ENCODE measurements around the gene KDR.

Gene KDR

DNA sequence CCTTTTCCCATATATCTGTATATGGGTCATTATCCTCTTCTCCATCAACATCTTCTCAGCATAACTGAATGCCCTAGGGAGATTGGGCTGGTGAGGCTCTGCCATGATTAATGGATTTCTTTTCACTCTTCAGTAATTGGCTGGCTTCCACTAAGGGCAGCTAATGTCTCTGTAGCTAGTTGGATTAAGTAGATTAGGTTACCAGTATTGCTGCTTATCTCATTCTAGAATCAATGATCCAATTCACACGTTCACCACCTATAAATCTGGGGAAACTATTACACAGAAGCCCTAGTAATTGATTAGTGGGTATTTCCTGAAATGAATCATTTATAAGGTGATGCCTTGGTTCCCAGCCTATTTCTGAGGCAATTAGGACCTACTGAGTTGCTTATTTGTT is 94.8 kb downstream of the KDR start:
- Histone ChIP-seq H3K27me3 (no peaks in the 10 kb centered on the region), H3K27ac (no peak overlapping the region), H3K4me1 (ENCODE audit: control insufficient read depth in 1 of 2, insufficient read depth in 1 of 2, low read depth in 1 of 2, low read length in 1 of 2) (no peaks in the 10 kb centered on the region), H3K9me3 (no peaks in the 10 kb centered on the region), H3K36me3 (no peaks in the 10 kb centered on the region), H3K4me3 (ENCODE audit: low read depth in 1 of 2, low read length in 1 of 2) (no peak overlapping the region)
- TF ChIP-seq, protein P1, sequence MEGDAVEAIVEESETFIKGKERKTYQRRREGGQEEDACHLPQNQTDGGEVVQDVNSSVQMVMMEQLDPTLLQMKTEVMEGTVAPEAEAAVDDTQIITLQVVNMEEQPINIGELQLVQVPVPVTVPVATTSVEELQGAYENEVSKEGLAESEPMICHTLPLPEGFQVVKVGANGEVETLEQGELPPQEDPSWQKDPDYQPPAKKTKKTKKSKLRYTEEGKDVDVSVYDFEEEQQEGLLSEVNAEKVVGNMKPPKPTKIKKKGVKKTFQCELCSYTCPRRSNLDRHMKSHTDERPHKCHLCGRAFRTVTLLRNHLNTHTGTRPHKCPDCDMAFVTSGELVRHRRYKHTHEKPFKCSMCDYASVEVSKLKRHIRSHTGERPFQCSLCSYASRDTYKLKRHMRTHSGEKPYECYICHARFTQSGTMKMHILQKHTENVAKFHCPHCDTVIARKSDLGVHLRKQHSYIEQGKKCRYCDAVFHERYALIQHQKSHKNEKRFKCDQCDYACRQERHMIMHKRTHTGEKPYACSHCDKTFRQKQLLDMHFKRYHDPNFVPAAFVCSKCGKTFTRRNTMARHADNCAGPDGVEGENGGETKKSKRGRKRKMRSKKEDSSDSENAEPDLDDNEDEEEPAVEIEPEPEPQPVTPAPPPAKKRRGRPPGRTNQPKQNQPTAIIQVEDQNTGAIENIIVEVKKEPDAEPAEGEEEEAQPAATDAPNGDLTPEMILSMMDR (IDR thresholded peaks at IDR 0.05): no peak

DNA sequence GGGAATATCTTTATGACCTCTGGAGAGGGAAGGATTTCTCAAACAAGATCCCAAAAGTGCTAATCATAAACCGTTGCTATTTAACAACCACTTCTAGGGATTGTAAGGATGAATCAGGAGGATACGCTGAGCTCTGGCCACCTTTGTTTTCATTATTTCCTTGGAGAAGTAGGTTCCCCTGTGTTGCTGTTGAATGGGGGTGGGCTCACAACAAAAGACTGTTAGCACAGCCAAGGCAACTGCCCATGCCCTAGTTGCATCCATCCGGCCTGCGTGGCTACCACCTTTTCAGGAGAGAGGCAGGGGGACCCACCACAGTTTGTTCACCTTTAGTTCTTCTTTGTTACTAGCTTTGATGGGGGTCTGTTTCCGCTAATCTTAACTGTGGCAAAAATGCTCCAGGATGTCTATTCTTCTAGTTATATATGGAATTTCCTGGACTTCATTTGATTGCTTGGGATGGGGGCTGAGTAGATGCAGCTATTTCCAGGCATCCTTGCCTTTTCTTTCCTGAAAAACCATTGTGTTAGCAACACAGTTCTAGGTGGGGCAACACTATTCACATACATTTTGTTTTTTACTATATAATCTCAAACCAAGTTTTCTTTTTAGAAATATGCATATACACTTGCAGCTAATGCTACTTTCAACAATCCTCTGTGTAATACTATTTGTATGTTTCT is 95.4 kb downstream of the KDR start:
- H3K4me3 ChIP-seq (ENCODE audit: low read depth in 1 of 2, low read length in 1 of 2): no peak overlapping the region
- H3K27me3 ChIP-seq: no peaks in the 10 kb centered on the region

DNA sequence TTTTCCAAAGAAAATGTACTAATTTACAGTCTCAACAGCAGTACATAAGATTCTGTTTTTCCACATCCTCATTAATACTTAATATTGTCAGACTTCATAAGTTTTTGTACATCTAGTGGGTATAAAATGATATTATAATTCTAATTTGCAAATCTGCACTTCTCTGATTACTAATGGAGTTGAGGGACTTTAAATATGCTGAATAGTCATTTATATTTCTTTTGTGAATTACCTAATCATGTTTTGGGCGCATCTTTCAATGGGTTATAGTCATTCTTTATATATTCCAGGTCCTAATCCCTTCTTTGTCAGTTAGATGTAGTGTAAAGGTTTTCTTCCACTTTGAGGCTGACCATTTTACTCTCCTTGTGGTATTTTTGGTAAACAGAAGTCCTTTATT is 96.1 kb downstream of the KDR start:
- TF ChIP-seq, protein P1 (IDR thresholded peaks at IDR 0.05): no peak
- H3K4me3 ChIP-seq (ENCODE audit: low read depth in 1 of 2, low read length in 1 of 2): no peak overlapping the region

More for the DNA sequence above, 95.4 kb downstream of the KDR start:
- Histone ChIP-seq H3K4me1 (ENCODE audit: control insufficient read depth in 1 of 2, insufficient read depth in 1 of 2, low read depth in 1 of 2, low read length in 1 of 2) (no peaks in the 10 kb centered on the region), H3K27ac (no peak overlapping the region), H3K36me3 (no peaks in the 10 kb centered on the region), H3K9me3 (no peaks in the 10 kb centered on the region)
- TF ChIP-seq, protein P1 (IDR thresholded peaks at IDR 0.05): no peak

More for the DNA sequence above, 96.1 kb downstream of the KDR start:
- no peak overlapping the region for H3K27ac ChIP-seq
- H3K27me3 ChIP-seq: no peaks in the 10 kb centered on the region
- H3K36me3 ChIP-seq: no peaks in the 10 kb centered on the region
- H3K4me1 ChIP-seq (ENCODE audit: control insufficient read depth in 1 of 2, insufficient read depth in 1 of 2, low read depth in 1 of 2, low read length in 1 of 2): no peaks in the 10 kb centered on the region
- no peaks in the 10 kb centered on the region for H3K9me3 ChIP-seq

Measured in neutrophil (primary cell).